ENCODE data around the gene CHPF2.

CHPF2 gene

GRCh38 chr7:151252961-151253711, 20.9 kb downstream of the CHPF2 start:
- Histone ChIP-seq H3K27ac (ENCODE audit: low read depth, low read length) (no peak overlapping the region), H3K9ac (ENCODE audit: low read length) (no peak overlapping the region), H3K14ac (ENCODE audit: low read length) (no peak overlapping the region), H3K18ac (ENCODE audit: low read length) (peak overlapping the region; percentile 62), H2AK5ac (ENCODE audit: low read length) (peak overlapping the region; percentile 80), H3K79me1 (ENCODE audit: low read length) (peaks cover 30% of the 10 kb centered on the region), H3K23ac (ENCODE audit: low read length) (no peak overlapping the region), H3K4me3 (ENCODE audit: low read depth, low read length) (no peak overlapping the region), H2BK120ac (ENCODE audit: insufficient read depth, low read length, poor library complexity) (no peak overlapping the region), H3K79me2 (ENCODE audit: control insufficient read depth, insufficient read depth, low read length, poor library complexity) (peaks cover 9% of the 10 kb centered on the region), H2BK12ac (ENCODE audit: low read length) (no peak overlapping the region), H4K12ac (ENCODE audit: low read depth, low read length) (no peak overlapping the region), H2AFZ (ENCODE audit: insufficient read depth, low read length, poor library complexity) (no peak overlapping the region), H3K27me3 (ENCODE audit: insufficient read depth, low read length) (no peaks in the 10 kb centered on the region), H3K9me3 (ENCODE audit: insufficient read depth, low read depth, low read length) (no peaks in the 10 kb centered on the region), H3K4ac (ENCODE audit: low read depth, low read length) (no peak overlapping the region), H4K91ac (ENCODE audit: low read depth, low read length) (peak overlapping the region; percentile 16), H3K4me1 (ENCODE audit: control insufficient read depth in 1 of 2, insufficient read depth in 2 of 2, low read length in 2 of 2) (peaks cover 20 to 39% of the 10 kb centered on the region in 2 experiments), H4K8ac (ENCODE audit: low read depth, low read length) (peak overlapping the region; percentile 29), H2BK5ac (ENCODE audit: low read depth, low read length, poor library complexity) (no peak overlapping the region), H3K36me3 (ENCODE audit: control insufficient read depth in 1 of 2, insufficient read depth in 2 of 2, low read length in 2 of 2) (no peaks in the 10 kb centered on the region), H3K4me2 (ENCODE audit: low read length) (peak overlapping the region; percentile 79)
- no CpG with 5 or more reads among the region's 17 CpGs for WGBS (ENCODE audit: extremely low coverage, insufficient coverage, insufficient read length)
- DNase-seq: no peak

- Histone ChIP-seq H3K27ac (ENCODE audit: low read depth, low read length) (no peak overlapping the region), H3K27me3 (ENCODE audit: insufficient read depth, low read length) (no peaks in the 10 kb centered on the region), H3K23ac (ENCODE audit: low read length) (no peak overlapping the region), H4K12ac (ENCODE audit: low read depth, low read length) (no peak overlapping the region), H2AFZ (ENCODE audit: insufficient read depth, low read length, poor library complexity) (no peak overlapping the region), H2BK120ac (ENCODE audit: insufficient read depth, low read length, poor library complexity) (no peak overlapping the region), H3K79me2 (ENCODE audit: control insufficient read depth, insufficient read depth, low read length, poor library complexity) (peaks cover 4% of the 10 kb centered on the region), H3K9ac (ENCODE audit: low read length) (no peak overlapping the region), H3K14ac (ENCODE audit: low read length) (no peak overlapping the region), H2AK5ac (ENCODE audit: low read length) (no peak overlapping the region), H3K4me3 (ENCODE audit: low read depth, low read length) (no peak overlapping the region), H3K9me3 (ENCODE audit: insufficient read depth, low read depth, low read length) (no peaks in the 10 kb centered on the region), H3K36me3 (ENCODE audit: control insufficient read depth in 1 of 2, insufficient read depth in 2 of 2, low read length in 2 of 2) (no peaks in the 10 kb centered on the region), H3K18ac (ENCODE audit: low read length) (no peak overlapping the region), H3K4me2 (ENCODE audit: low read length) (no peak overlapping the region), H4K8ac (ENCODE audit: low read depth, low read length) (no peak overlapping the region), H3K4me1 (ENCODE audit: control insufficient read depth in 1 of 2, insufficient read depth in 2 of 2, low read length in 2 of 2) (peaks cover 17 to 33% of the 10 kb centered on the region in 2 experiments), H2BK5ac (ENCODE audit: low read depth, low read length, poor library complexity) (no peak overlapping the region), H2BK12ac (ENCODE audit: low read length) (no peak overlapping the region), H4K91ac (ENCODE audit: low read depth, low read length) (no peak overlapping the region), H3K79me1 (ENCODE audit: low read length) (peaks cover 20% of the 10 kb centered on the region), H3K4ac (ENCODE audit: low read depth, low read length) (no peak overlapping the region)
- no CpG with 5 or more reads among the region's 7 CpGs for WGBS (ENCODE audit: extremely low coverage, insufficient coverage, insufficient read length)
- no peak for DNase-seq
Measured at GRCh38 chr7:151254316-151254715, 22.0 kb downstream of the CHPF2 start.

GRCh38 chr7:151254851-151255250, 22.6 kb downstream of the CHPF2 start:
- no peak overlapping the region for H3K27ac ChIP-seq (ENCODE audit: low read depth, low read length)
- H3K4me1 ChIP-seq (ENCODE audit: control insufficient read depth in 1 of 2, insufficient read depth in 2 of 2, low read length in 2 of 2): peaks cover 13 to 27% of the 10 kb centered on the region in 2 experiments
- H2BK120ac ChIP-seq (ENCODE audit: insufficient read depth, low read length, poor library complexity): no peak overlapping the region
- no peaks in the 10 kb centered on the region for H3K9me3 ChIP-seq (ENCODE audit: insufficient read depth, low read depth, low read length)
- H3K18ac ChIP-seq (ENCODE audit: low read length): no peak overlapping the region
- no peak overlapping the region for H3K9ac ChIP-seq (ENCODE audit: low read length)
- H2AK5ac ChIP-seq (ENCODE audit: low read length): no peak overlapping the region
- no peak overlapping the region for H4K91ac ChIP-seq (ENCODE audit: low read depth, low read length)
- no peak overlapping the region for H3K4me3 ChIP-seq (ENCODE audit: low read depth, low read length)
- H3K4ac ChIP-seq (ENCODE audit: low read depth, low read length): no peak overlapping the region
- H3K36me3 ChIP-seq (ENCODE audit: control insufficient read depth in 1 of 2, insufficient read depth in 2 of 2, low read length in 2 of 2): no peaks in the 10 kb centered on the region
- H2AFZ ChIP-seq (ENCODE audit: insufficient read depth, low read length, poor library complexity): no peak overlapping the region
- no peak for DNase-seq
- H2BK5ac ChIP-seq (ENCODE audit: low read depth, low read length, poor library complexity): no peak overlapping the region
- H3K79me2 ChIP-seq (ENCODE audit: control insufficient read depth, insufficient read depth, low read length, poor library complexity): peaks cover 4% of the 10 kb centered on the region
- H3K14ac ChIP-seq (ENCODE audit: low read length): no peak overlapping the region
- peaks cover 19% of the 10 kb centered on the region for H3K79me1 ChIP-seq (ENCODE audit: low read length)
- H3K27me3 ChIP-seq (ENCODE audit: insufficient read depth, low read length): no peaks in the 10 kb centered on the region
- H4K12ac ChIP-seq (ENCODE audit: low read depth, low read length): no peak overlapping the region
- H3K23ac ChIP-seq (ENCODE audit: low read length): no peak overlapping the region
- H3K4me2 ChIP-seq (ENCODE audit: low read length): no peak overlapping the region
- no peak overlapping the region for H4K8ac ChIP-seq (ENCODE audit: low read depth, low read length)
- no CpG with 5 or more reads among the region's 11 CpGs for WGBS (ENCODE audit: extremely low coverage, insufficient coverage, insufficient read length)
- H2BK12ac ChIP-seq (ENCODE audit: low read length): no peak overlapping the region

- Histone ChIP-seq H3K79me1 (ENCODE audit: low read length) (peaks cover 18% of the 10 kb centered on the region), H3K27ac (ENCODE audit: low read depth, low read length) (no peak overlapping the region), H3K9me3 (ENCODE audit: insufficient read depth, low read depth, low read length) (no peaks in the 10 kb centered on the region), H3K4me3 (ENCODE audit: low read depth, low read length) (no peak overlapping the region), H4K12ac (ENCODE audit: low read depth, low read length) (no peak overlapping the region), H3K18ac (ENCODE audit: low read length) (no peak overlapping the region), H4K8ac (ENCODE audit: low read depth, low read length) (no peak overlapping the region), H2BK12ac (ENCODE audit: low read length) (no peak overlapping the region), H3K14ac (ENCODE audit: low read length) (no peak overlapping the region), H3K27me3 (ENCODE audit: insufficient read depth, low read length) (no peaks in the 10 kb centered on the region), H2AK5ac (ENCODE audit: low read length) (no peak overlapping the region), H3K4me2 (ENCODE audit: low read length) (no peak overlapping the region), H3K4me1 (ENCODE audit: control insufficient read depth in 1 of 2, insufficient read depth in 2 of 2, low read length in 2 of 2) (peaks cover 9 to 23% of the 10 kb centered on the region in 2 experiments), H4K91ac (ENCODE audit: low read depth, low read length) (no peak overlapping the region), H3K36me3 (ENCODE audit: control insufficient read depth in 1 of 2, insufficient read depth in 2 of 2, low read length in 2 of 2) (no peaks in the 10 kb centered on the region), H3K79me2 (ENCODE audit: control insufficient read depth, insufficient read depth, low read length, poor library complexity) (peaks cover 4% of the 10 kb centered on the region), H2AFZ (ENCODE audit: insufficient read depth, low read length, poor library complexity) (no peak overlapping the region), H3K9ac (ENCODE audit: low read length) (no peak overlapping the region), H2BK120ac (ENCODE audit: insufficient read depth, low read length, poor library complexity) (no peak overlapping the region), H2BK5ac (ENCODE audit: low read depth, low read length, poor library complexity) (no peak overlapping the region), H3K23ac (ENCODE audit: low read length) (no peak overlapping the region), H3K4ac (ENCODE audit: low read depth, low read length) (no peak overlapping the region)
- no CpG with 5 or more reads among the region's 7 CpGs for WGBS (ENCODE audit: extremely low coverage, insufficient coverage, insufficient read length)
- DNase-seq: no peak
Measured at GRCh38 chr7:151255390-151255789, 23.1 kb downstream of the CHPF2 start.

Data from trophoblast cell (in vitro differentiated cells and primary cell).